Measurements from ENCODE around the gene C2CD2.
"Not testable (repeated sequence)": the region's sequence is repeated elsewhere in the genome, so short reads cannot be mapped to it uniquely, and the experiment has no call there.

Gene C2CD2

DNA sequence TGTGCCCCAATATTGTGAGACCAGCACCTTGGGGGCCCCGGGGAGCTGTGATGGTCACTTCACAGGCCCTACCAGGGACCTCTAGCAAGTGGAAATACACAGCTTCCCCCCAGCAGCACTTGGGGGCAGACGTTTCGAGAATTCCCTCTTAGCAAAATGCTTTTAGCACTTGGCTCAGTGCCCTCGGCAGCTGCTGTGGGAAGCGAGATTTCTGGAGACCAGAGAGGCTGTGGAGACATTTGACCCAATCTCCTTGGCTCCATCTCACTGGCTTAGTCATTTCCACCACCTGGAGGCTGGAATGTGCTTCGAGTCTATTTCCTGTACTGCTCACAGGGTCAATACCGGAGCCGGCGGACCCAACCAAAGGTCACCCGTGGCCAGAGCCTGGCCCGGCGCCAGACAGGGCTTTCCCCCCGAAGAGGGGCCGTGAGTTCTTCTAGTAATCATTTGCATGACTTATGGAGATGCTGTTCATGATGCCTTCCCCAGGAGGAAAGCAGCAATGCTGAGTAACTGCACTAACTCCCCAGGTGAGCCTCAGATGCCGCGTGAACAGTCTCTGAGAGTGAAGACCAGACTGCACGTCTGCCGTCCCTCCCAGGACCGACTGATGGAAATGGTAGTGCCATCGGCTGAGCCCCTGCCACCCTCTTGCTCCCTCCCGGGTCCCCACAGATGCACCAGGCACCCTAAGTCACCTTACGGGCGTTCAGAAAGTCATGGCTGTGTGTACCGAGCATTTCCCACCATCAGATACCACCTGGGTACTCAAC, 4.4 kb upstream of the C2CD2 start:
- DNase-seq (ENCODE audit: low spot score) = no peak

GRCh38 chr21:41956926-41957729, 3.3 kb upstream of the C2CD2 start:
- DNase-seq (ENCODE audit: low spot score) = no peak

- no peak for DNase-seq (ENCODE audit: low spot score)
These were observed 1.7 kb upstream of the C2CD2 start for GRCh38 chr21:41955516-41955915.

DNA sequence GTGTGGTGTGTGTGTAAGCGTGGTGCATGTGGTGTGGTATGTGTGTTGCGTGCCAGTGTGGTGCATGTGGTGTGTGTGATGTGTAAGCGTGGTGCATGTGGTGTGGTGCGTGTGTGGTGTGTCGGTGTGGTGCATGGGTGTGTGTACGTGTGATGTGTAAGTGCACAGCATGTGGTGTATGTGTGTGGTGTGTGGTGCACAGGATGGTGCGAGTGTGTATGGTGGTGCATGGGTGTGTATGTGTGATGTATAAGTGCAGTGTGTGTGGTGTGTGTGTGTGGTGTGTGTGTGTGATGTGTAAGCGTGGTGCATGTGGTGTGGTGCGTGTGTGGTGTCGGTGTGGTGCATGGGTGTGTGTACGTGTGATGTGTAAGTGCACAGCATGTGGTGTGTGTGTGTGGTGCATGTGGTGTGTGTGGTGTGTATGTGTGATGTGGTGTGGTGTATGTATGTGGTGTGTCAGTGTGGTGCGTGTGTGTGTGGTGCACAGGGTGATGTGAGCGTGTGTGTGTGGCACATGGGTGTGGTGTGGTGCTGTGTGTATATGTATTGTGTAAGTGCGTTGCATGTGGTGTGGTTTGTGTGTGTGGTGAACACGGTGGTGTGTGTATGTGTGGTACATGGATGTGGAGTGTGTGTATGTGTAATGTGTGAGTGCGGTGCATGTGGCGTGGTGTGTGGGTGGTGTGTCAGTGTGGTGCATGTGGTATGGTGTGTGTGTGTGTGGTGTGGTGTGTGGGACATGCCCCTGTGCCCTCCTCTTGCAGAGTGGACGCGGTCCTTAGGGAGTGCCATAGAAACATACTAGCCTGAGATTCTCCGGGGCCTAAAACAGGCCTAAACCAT, 1.1 kb upstream of the C2CD2 start:
- DNase-seq (ENCODE audit: low spot score) = no peak

- DNase-seq (ENCODE audit: low spot score) = no peak
These were observed 478 bp downstream of the C2CD2 start for GRCh38 chr21:41953249-41953830.

GRCh38 chr21:41952568-41953248, 1.1 kb downstream of the C2CD2 start:
- DNase-seq (ENCODE audit: low spot score) = no peak

DNA sequence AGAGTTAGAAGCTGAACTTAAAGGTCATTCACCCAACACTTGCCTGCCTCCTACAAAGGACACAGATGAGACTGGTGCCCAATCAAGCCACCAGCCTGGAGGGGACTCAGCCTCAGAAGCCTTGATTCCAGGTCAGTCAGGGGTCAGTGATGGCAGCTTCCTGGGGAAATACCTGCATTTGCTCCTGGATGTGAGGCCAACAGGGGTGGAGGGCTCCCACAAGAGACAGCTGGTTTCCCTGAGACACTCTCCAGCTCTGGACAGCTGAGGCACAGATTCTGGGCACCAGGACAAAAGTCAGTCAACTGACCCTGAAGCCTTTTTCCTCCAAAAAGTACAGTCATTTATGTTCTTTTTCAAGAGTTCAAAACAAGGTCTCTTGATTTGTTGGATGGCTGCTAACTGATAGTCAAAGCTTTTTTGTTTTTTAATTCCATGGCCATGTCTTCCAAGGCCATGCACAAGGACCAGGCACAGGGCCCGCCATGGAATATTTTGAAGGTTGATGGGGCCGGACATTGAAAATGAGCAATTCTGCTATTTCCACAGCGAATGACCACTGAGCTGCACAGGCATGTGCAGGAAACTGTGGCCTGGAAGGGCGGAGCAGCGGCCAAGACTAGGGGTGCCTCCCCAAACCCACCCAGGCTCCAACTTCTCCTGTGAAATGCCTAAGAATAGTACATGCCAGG, 1.8 kb downstream of the C2CD2 start:
- no peak for DNase-seq (ENCODE audit: low spot score)

GRCh38 chr21:41950941-41951351, 2.9 kb downstream of the C2CD2 start:
- no peak for DNase-seq (ENCODE audit: low spot score)

- not testable (repeated sequence) for DNase-seq (ENCODE audit: low spot score)
These were observed 4.2 kb downstream of the C2CD2 start for GRCh38 chr21:41949631-41950030.

DNA sequence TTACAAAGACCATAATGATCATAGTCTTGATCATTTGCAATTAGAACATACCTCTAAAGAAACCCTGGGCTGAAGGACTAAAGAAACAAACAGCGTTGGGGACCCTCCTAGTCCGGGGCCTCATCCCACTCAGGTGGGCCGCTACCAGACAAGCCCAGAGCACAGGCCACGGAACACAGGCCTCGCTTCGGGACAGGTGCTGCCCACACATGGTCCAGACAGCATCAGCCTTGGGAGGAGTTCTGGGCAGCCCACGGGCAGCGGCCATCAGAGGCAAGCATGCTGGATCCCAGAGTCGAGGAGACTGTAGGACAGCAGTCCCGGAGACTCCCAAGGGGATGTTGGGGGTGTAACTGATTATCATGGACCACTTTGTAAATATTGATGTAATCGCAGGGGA, 4.9 kb downstream of the C2CD2 start:
- DNase-seq (ENCODE audit: low spot score) = no peak

- DNase-seq (ENCODE audit: low spot score) = no peak
These were observed 5.5 kb downstream of the C2CD2 start for GRCh38 chr21:41948078-41948895.

- DNase-seq (ENCODE audit: low spot score) = no peak
These were observed 7.8 kb downstream of the C2CD2 start for GRCh38 chr21:41945982-41946381.

GRCh38 chr21:41943851-41944250, 10.0 kb downstream of the C2CD2 start:
- no peak for DNase-seq (ENCODE audit: low spot score)

- no peak for DNase-seq (ENCODE audit: low spot score)
These were observed 11.4 kb downstream of the C2CD2 start for GRCh38 chr21:41942457-41942856.

GRCh38 chr21:41941941-41942340, 11.9 kb downstream of the C2CD2 start:
- DNase-seq (ENCODE audit: low spot score) = no peak

GRCh38 chr21:41940431-41940830, 13.4 kb downstream of the C2CD2 start:
- no peak for DNase-seq (ENCODE audit: low spot score)

- DNase-seq (ENCODE audit: low spot score) = no peak
These were observed 14.4 kb downstream of the C2CD2 start for GRCh38 chr21:41939391-41939790.

- DNase-seq (ENCODE audit: low spot score) = no peak
These were observed 20.3 kb downstream of the C2CD2 start for GRCh38 chr21:41933313-41934079.
